ENCODE results near the gene ESPNL. TPM values are rescaled to one million over a fixed set of nuclear protein-coding genes. Genes with fewer than 3 reads are reported as not detected.

The ESPNL gene
- total RNA-seq, 1 experiment from 2014 or later: 0.85 TPM

GRCh38 chr2:238138331-238139195 is 38.4 kb downstream of the ESPNL start, which contains the start of gene KLHL30:
Gene KLHL30, plus strand, starts transcription at chr2:238138668. Its CDS starts 2,087 bp downstream, at chr2:238140755.
- POLR2A ChIA-PET: no interaction called here
- CTCF ChIA-PET: interaction anchor here (0.6 to 1.6 kb wide), 2 partner anchors 11 to 37 kb away, joined by 6 to 7 read pairs; no protein-coding TSS in a partner anchor
- Histone ChIP-seq H3K27me3 (ENCODE audit: control insufficient read depth, insufficient read depth, low read length) (no peaks in the 10 kb centered on the region), H3K4me1 (ENCODE audit: control insufficient read depth, insufficient read depth, low read length) (peaks cover 32% of the 10 kb centered on the region), H3K9me3 (ENCODE audit: control insufficient read depth, insufficient read depth, low read depth, low read length) (no peaks in the 10 kb centered on the region), H3K27ac (ENCODE audit: low read length) (no peak within 1 kb of the TSS), H3K4me3 (ENCODE audit: low read depth in 2 of 2, low read length in 2 of 2) (no peak within 1 kb of the TSS), H3K36me3 (ENCODE audit: control insufficient read depth, insufficient read depth, low read length) (no peaks in the 10 kb centered on the region)
- DNase-seq (ENCODE audit: low read depth, low spot score) (no peak), ATAC-seq (no peak)
- TF ChIP-seq TCF7L2 (IDR thresholded peaks at IDR 0.05; ENCODE audit: low read depth, low read length) (no peak), POLR2AphosphoS5 (IDR thresholded peaks at IDR 0.05; ENCODE audit: low read depth, low read length) (no peak), SIN3A (IDR thresholded peaks at IDR 0.05; ENCODE audit: borderline replicate concordance, insufficient read depth, low read depth, low read length) (no peak), CTCF (IDR thresholded peaks at IDR 0.05) (no peak), REST (IDR thresholded peaks at IDR 0.05; ENCODE audit: insufficient read depth in 1 of 2, low read depth in 2 of 2, low read length in 1 of 2) (no peak)
- no TSS peak for BruUV-seq (replicated peaks)
- intact Hi-C loops (cut with micrococcal nuclease; ENCODE audit: unreplicated experiment) (no loop called here), in situ Hi-C loops (cut with HindIII; ENCODE audit: low pct_unique_long_range_greater_than_20kb, low sequenced_read_pairs) (no loop called here)

DNA sequence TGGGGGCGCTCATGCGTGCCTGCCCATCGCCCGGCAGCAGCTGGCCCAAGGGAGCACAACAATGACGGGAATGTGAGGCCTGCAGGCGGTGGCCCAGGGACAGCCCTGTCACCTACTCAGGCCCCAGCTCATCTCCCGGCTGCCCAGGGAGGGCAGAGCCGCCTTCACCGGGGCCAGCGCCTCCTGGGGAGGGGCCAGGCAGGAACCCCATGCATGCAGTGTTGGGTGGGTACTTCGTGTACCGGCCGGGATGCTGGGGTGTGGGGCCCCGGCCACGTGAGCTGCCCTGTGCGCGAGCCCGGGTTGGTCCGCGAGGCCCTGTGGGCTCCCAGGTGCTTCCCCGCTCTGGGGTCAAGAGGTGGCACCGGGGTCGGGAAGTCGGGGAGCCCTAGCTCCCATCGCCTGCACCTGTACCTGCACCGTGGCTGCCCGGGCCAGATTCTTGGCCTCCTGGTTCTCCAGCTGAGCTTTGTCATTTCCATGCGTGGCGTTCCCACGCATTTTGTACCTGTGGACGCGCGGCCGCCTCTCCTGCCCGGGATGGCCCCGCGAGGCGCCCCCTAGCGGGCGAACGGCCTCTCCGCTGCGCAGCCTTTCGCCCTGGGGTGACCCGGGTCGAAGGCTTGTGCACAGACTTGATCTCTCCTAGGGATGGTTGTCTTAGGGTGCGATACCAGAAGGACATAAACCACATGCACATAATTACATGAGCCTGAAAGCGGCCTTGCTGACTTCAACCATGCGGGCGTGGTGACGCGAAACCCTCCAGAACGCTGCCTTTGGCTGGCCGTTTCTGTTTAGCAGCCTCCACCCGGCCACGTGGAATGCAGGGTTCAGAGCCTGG is 39.3 kb downstream of the ESPNL start:
- Histone ChIP-seq H3K27ac (ENCODE audit: low read length) (no peak overlapping the region), H3K36me3 (ENCODE audit: control insufficient read depth, insufficient read depth, low read length) (no peaks in the 10 kb centered on the region), H3K4me3 (ENCODE audit: low read depth in 2 of 2, low read length in 2 of 2) (no peak overlapping the region), H3K27me3 (ENCODE audit: control insufficient read depth, insufficient read depth, low read length) (no peaks in the 10 kb centered on the region), H3K9me3 (ENCODE audit: control insufficient read depth, insufficient read depth, low read depth, low read length) (no peaks in the 10 kb centered on the region), H3K4me1 (ENCODE audit: control insufficient read depth, insufficient read depth, low read length) (peaks cover 35% of the 10 kb centered on the region)
- intact Hi-C loops (cut with micrococcal nuclease; ENCODE audit: unreplicated experiment) (no loop called here), in situ Hi-C loops (cut with HindIII; ENCODE audit: low pct_unique_long_range_greater_than_20kb, low sequenced_read_pairs) (no loop called here)
- TF ChIP-seq CTCF (IDR thresholded peaks at IDR 0.05): peak; percentile 89
- no peak for TF ChIP-seq TCF7L2 (IDR thresholded peaks at IDR 0.05; ENCODE audit: low read depth, low read length)
- no peak for DNase-seq (ENCODE audit: low read depth, low spot score)
- ChIA-PET CTCF (no interaction called here), POLR2A (no interaction called here)
- ATAC-seq: no peak
- BruUV-seq (replicated peaks): no TSS peak

Data from Panc1 (cell line).